Measurements from ENCODE around the gene DLG1. TPM values are rescaled to one million over a fixed set of nuclear protein-coding genes. Genes with fewer than 3 reads are reported as not detected.

DLG1 gene
- total and polyA plus RNA-seq, 2 experiments from 2014 or later, result 27.6 to 98.0 TPM

GRCh38 chr3:197308591-197308990, 10.2 kb upstream of the DLG1 start:
- peak overlapping the region; percentile 4; the same call in 1 of the 2 replicates for H3K27ac ChIP-seq (ENCODE audit: low read depth)
- no peak for ATAC-seq
- no peak overlapping the region; the same call in 1 of the 2 replicates for H3K27ac Mint-ChIP-seq

More at GRCh38 chr3:197308591-197308990, 10.2 kb upstream of the DLG1 start:
- Histone ChIP-seq H3K79me2 (replicated peaks; ENCODE audit: insufficient read depth) (no peaks in the 10 kb centered on the region), H3K27me3 (ENCODE audit: insufficient read depth) (no peaks in the 10 kb centered on the region), H3K4me2 (peak overlapping the region; percentile 25; the same call in 1 of the 2 replicates), H3K9me2 (ENCODE audit: insufficient read depth) (peaks cover 4% of the 10 kb centered on the region; the same call in 1 of the 2 replicates), H3K36me3 (ENCODE audit: insufficient read depth) (no peaks in the 10 kb centered on the region), H2AFZ (peak overlapping the region; percentile 38; the same call in 1 of the 2 replicates), H4K20me1 (replicated peaks; ENCODE audit: insufficient read depth) (no peaks in the 10 kb centered on the region), H3K4me3 (no peak overlapping the region), H3K4me1 (ENCODE audit: insufficient read depth) (peaks cover 24% of the 10 kb centered on the region), H3F3A (replicated peaks; ENCODE audit: low read depth) (no peaks in the 10 kb centered on the region)
- no peak for TF ChIP-seq EZH2phosphoT487 (IDR thresholded peaks at IDR 0.05; ENCODE audit: unreplicated experiment)
- no peak for TF ChIP-seq POLR2AphosphoS5 (IDR thresholded peaks at IDR 0.05; ENCODE audit: low read depth)
- TF ChIP-seq ZNF114 (CRISPR knock-in tag; IDR thresholded peaks at IDR 0.05), result no peak
- TF ChIP-seq NANOG (IDR thresholded peaks at IDR 0.05; ENCODE audit: borderline replicate concordance), result no peak
- TF ChIP-seq ZNF462 (CRISPR knock-in tag; IDR thresholded peaks at IDR 0.05), result no peak
- TF ChIP-seq CTCF (conservative IDR thresholded peaks at IDR 0.05; ENCODE audit: low read depth in 2 of 2), result no peak
- no peak for TF ChIP-seq STAT1 (IDR thresholded peaks at IDR 0.05; ENCODE audit: unreplicated experiment)
- no peak for TF ChIP-seq JUNB (IDR thresholded peaks at IDR 0.05; ENCODE audit: unreplicated experiment)
- no peak for TF ChIP-seq EZH2 (IDR thresholded peaks at IDR 0.05; ENCODE audit: low read depth, unreplicated experiment)
- TF ChIP-seq ETS1 (IDR thresholded peaks at IDR 0.05), result no peak
- TF ChIP-seq ZNF331 (CRISPR knock-in tag; IDR thresholded peaks at IDR 0.05; ENCODE audit: low read depth), result no peak
- TF ChIP-seq REST (IDR thresholded peaks at IDR 0.05; ENCODE audit: unreplicated experiment), result no peak
- TF ChIP-seq CREB1 (CRISPR knock-in tag; IDR thresholded peaks at IDR 0.05; ENCODE audit: low read depth), result no peak
- no peak overlapping the region for H3K4me3 Mint-ChIP-seq
- no peaks in the 10 kb centered on the region for H3K27me3 Mint-ChIP-seq (ENCODE audit: insufficient read depth, low read depth, poor library complexity)
- peaks cover 35% of the 10 kb centered on the region for H3K4me1 Mint-ChIP-seq
- no peak for DNase-seq (ENCODE audit: low spot score)
- H3K9me3 Mint-ChIP-seq, result peaks cover 4% of the 10 kb centered on the region; the same call in 1 of the 3 replicates
- no peaks in the 10 kb centered on the region for H3K36me3 Mint-ChIP-seq (ENCODE audit: low read depth)
